ENCODE measurements around the gene RNASE1.
"Not testable (repeated sequence)": the region's sequence is repeated elsewhere in the genome, so short reads cannot be mapped to it uniquely, and the experiment has no call there.

DNA sequence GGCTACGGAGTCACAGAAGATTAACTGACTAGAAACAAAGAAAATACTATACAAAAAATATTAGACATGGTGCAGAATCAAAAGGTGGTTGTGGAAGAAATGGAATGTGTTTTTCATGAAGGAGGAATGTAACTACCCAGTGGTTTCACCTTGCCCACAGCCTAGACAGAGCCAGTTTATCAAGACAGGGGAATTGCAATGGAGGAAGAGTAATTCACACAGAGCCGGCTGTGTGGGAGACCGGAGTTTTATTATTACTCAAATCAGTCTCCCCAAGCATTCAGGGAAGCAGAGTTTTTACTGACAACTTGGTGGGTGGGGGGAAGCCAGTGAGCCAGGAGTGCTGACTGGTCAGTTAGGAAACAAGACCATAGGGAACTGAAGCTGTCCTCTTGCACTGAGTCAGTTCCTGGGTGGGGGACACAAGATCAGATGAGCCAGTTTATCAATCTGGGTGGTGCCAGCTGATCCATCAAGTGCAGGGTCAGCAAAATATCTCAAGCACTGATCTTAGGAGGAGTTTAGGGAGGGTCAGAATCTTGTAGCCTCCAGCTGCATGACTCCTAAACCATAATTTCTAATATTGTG lies 19.0 kb upstream of the RNASE1 start:
- TF ChIP-seq, protein P1, sequence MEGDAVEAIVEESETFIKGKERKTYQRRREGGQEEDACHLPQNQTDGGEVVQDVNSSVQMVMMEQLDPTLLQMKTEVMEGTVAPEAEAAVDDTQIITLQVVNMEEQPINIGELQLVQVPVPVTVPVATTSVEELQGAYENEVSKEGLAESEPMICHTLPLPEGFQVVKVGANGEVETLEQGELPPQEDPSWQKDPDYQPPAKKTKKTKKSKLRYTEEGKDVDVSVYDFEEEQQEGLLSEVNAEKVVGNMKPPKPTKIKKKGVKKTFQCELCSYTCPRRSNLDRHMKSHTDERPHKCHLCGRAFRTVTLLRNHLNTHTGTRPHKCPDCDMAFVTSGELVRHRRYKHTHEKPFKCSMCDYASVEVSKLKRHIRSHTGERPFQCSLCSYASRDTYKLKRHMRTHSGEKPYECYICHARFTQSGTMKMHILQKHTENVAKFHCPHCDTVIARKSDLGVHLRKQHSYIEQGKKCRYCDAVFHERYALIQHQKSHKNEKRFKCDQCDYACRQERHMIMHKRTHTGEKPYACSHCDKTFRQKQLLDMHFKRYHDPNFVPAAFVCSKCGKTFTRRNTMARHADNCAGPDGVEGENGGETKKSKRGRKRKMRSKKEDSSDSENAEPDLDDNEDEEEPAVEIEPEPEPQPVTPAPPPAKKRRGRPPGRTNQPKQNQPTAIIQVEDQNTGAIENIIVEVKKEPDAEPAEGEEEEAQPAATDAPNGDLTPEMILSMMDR (IDR thresholded peaks at IDR 0.05; ENCODE audit: low read depth, low read length, missing input control), result not testable (repeated sequence)
- TF ChIP-seq REST (IDR thresholded peaks at IDR 0.05); ATF3 (IDR thresholded peaks at IDR 0.05); YY1 (IDR thresholded peaks at IDR 0.05); SP1 (IDR thresholded peaks at IDR 0.05); FOXA1 (IDR thresholded peaks at IDR 0.05); GABPA (IDR thresholded peaks at IDR 0.05 in 1 of 2, conservative IDR thresholded peaks at IDR 0.05 in 1 of 2); TAF1 (conservative IDR thresholded peaks at IDR 0.05); RAD21 (IDR thresholded peaks at IDR 0.05); JUND (IDR thresholded peaks at IDR 0.05); HNF4A (conservative IDR thresholded peaks at IDR 0.05): not testable (repeated sequence)
- TF ChIP-seq, protein P2, sequence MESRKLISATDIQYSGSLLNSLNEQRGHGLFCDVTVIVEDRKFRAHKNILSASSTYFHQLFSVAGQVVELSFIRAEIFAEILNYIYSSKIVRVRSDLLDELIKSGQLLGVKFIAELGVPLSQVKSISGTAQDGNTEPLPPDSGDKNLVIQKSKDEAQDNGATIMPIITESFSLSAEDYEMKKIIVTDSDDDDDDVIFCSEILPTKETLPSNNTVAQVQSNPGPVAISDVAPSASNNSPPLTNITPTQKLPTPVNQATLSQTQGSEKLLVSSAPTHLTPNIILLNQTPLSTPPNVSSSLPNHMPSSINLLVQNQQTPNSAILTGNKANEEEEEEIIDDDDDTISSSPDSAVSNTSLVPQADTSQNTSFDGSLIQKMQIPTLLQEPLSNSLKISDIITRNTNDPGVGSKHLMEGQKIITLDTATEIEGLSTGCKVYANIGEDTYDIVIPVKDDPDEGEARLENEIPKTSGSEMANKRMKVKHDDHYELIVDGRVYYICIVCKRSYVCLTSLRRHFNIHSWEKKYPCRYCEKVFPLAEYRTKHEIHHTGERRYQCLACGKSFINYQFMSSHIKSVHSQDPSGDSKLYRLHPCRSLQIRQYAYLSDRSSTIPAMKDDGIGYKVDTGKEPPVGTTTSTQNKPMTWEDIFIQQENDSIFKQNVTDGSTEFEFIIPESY (IDR thresholded peaks at IDR 0.05), result not testable (repeated sequence)
- TF ChIP-seq, protein P3, sequence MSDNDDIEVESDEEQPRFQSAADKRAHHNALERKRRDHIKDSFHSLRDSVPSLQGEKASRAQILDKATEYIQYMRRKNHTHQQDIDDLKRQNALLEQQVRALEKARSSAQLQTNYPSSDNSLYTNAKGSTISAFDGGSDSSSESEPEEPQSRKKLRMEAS (IDR thresholded peaks at IDR 0.05), result not testable (repeated sequence)
